EH (cell line): ENCODE measurements around the gene RAB29.
A peak's percentile ranks its signal among the peaks of the same experiment; 100 is the strongest.
"Not testable (repeated sequence)": the region's sequence is repeated elsewhere in the genome, so short reads cannot be mapped to it uniquely, and the experiment has no call there.

Source experiments
- DNase-seq: peaks from one replicate; pipeline ENCODE4 v3.0.0-alpha.2; 2015; ENCODE audit warnings: low read depth

The RAB29 gene, protein sequence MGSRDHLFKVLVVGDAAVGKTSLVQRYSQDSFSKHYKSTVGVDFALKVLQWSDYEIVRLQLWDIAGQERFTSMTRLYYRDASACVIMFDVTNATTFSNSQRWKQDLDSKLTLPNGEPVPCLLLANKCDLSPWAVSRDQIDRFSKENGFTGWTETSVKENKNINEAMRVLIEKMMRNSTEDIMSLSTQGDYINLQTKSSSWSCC

DNA sequence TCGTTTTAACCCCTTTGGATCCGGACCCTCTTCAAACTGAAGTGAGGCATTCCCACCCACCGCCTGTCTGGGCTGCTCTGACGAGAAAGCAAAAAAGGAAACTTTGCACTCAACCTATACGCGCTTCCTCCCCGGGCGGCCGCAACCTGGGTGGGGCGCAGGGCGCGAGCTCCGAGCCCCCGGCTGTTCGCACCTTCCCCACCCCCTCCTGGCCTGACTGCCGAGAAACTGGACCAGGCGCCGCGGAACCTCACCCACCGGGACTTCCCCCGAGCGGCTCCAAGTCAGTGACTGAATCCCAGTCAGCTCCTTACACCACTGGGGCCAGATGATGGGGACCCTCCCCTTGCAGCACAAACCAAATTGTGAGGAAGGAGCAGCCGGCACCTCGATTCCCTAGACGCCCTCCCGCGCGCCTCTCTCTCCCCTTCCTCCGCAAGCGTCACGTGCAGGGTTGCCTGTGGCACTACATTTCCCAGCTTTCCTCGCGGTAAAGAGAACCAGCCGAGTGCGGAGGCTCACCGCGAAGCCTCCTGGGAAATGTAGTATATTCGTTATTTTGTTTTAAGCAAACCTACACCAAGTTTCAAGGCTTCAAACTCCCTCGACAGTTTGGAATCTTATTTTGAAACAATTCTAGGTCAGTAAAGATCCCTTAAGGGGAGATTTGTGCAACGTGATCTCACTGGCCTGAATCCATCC is at the start of gene RAB29:
Gene RAB29 (minus strand): TSS at position 468 of the 702 bp plus-strand sequence. CDS start 526 bp downstream, outside the sequence.
- peak; percentile 82 for DNase-seq

DNA sequence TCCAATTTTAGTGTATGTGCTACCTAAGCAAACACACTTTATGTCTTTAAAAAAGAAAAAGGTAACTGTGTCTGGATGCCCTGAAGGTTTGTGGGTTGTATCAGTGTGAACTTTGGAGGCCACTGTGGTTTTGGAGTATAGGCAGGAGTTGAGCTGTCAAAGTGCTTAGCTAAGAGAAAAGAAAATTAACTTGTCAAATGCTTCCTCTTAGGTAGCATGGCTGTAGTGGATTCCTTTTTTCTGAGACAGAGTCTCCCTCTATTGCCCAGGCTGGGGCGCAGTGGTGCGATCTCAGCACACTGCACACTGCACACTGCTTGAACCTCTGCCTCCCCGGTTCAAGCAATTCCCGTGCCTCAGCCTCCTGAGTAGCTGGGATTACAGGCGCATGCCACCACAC is 48.9 kb upstream of the RAB29 start:
- no peak for DNase-seq

DNA sequence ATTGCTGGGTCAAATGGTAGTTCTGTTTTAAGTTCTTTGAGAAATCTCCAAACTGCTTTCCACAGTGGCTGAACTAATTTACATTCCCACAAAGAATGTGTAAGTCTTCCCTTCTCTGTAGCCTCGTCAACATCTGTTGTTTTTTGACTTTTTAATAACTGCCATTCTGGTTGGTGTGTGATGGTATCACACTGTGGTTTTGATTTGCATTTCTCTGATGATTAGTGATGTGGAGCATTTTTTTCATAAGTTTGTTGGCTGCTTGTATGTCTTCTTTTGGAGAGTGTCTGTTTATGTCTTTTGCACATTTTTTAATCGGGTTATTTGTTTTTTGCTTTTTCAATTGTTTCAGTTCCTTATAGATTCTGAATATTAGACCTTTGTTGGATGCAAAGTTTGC is 48.0 kb upstream of the RAB29 start:
- not testable (repeated sequence) for DNase-seq

DNA sequence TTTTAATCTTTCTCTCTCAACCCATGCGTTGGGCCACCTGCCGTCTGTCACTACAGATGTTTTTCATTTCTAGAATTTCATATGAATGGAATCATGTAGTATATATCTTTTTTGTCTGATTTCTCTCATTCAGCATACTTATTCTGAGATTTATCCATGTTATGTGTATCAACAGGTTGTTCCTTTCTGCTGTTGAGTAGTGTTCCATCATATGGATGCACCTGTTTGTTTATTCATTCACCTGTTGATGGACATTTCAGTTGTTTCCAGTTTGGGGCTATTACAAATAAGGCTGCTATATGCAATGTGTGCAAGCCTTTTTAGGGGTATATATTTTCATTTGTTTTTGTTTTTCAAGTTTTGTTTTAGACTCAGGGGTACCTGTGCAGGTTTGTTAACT is 47.1 kb upstream of the RAB29 start:
- no peak for DNase-seq

DNA sequence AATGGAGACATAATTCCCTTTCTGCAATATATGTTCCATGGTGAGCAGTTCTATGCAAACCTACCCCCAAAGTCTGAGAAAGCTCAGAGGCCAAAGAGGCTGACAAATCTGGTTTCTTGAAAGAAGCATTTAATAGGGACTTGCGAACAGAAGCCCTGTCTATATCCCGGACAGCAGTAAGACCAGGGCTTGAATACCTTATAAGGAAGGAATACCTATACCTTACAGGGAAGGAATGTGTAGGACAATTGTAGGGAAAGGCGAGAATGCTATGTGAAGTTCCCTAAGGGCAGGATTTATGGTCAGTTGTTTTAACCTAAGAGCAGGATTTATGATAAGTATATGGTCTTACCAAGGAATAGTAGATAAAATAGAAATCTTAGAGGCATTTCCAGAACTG is 42.7 kb upstream of the RAB29 start:
- no peak for DNase-seq

DNA sequence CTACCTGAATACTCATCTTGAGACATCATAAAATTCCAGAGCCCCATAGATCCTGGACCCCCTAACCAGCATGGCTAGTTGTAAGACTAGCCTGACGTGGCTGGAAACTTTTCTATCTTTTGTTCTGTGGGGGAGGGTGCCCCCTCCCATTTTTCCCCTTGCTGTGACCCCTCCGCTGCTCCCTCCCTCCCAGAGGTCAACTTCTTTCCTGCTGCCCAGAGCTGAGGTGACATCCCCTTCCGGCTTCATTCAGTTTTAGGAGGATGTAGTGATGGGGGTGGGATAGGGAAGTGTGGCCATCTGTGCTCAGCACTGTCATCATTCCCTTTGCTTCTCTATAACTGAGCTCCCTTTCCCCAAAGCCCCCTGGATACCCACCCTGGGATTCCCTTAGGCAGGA is 42.1 kb upstream of the RAB29 start:
- no peak for DNase-seq

DNA sequence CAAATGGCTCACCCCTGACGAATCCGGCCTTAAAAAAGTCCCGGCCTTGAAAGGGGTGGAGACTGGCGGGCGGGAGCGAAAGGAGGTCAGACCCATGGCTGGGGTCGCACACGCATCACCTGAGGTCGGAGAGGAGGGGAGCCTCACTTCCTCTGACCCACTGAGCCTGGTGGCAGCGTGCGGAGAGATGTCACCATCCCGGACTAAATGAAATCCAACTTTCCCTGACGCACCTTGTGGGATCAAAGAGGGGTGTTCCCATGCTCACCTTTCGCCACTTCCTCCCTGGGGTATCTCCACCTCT is 38.4 kb upstream of the RAB29 start:
- no peak for DNase-seq

DNA sequence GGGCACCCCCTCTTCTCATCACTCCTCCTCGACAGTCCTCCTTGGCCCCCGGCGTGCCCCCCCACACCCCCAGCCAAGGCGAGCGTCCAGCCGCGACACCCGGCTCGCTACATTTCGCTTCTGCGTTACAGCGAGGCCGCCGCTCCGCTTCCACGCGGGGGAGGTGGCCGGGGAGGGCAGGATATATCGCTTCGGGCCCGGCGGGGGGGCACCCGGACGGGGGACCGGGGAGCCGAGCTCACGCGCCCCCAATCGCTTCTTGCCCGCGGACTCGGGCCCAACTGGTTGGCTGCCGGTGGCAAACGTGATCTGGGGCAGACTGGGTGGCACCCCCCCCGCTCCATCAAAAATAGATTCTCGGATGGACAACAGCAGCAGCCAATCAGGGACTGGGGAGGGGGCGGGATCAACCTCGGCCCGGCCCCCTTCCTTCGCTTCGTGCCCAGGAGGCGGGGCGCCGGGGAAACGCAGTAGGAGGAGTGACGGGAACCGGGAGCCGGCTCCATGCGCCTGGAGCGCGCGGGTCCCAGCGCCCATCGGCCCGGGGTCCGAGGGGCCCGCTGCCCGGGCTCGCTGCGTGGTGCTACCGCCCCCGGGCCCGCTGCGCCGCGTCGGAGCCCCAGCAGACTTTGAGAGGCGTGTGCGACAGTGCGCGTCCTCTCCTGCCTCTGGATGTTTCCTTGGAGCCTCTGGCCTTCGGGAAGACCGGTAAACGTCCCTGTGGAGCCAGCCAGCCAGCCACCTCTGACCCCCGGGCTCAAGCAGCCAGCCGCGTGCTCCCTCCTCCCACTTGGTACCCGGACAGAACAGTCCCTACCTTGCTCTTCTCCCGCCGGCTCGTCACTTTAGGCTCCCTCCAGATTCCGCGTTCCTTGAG is 37.8 kb upstream of the RAB29 start, which contains the start of gene SLC41A1:
Gene SLC41A1 (minus strand): TSS at position 321 of the 877 bp plus-strand sequence. CDS start 2,757 bp downstream, outside the sequence.
- peak; percentile 93 for DNase-seq

DNA sequence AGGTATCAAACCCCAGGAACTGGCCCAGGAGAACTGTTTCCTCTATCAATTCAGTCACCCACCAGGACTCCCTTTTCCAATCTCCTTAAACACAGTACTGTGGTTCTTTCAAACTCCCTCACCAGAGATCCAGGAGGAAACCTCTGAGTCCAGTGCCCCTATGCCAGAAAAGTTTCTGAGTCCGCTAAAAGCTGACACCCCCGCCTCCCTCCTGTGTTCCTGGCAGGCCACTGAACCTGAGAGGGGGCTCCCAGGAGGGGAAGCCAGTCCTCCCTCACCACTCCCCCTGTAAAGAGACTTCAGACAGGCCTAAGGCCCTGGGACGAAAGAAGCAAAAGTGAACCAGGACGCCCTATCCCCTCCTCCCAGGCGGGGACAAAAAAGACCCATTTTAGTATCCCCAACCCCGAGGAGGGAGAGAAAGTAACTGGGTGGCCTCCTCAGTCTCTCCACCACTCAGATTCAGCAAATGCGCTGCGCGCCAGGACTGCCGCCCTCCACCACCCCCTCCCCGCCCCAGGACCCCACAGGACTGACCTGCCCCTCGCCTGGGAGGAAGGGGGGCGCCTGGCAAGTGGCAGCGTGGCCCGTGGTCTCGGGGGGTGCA is 37.1 kb upstream of the RAB29 start:
- DNase-seq = peak; percentile 29

DNA sequence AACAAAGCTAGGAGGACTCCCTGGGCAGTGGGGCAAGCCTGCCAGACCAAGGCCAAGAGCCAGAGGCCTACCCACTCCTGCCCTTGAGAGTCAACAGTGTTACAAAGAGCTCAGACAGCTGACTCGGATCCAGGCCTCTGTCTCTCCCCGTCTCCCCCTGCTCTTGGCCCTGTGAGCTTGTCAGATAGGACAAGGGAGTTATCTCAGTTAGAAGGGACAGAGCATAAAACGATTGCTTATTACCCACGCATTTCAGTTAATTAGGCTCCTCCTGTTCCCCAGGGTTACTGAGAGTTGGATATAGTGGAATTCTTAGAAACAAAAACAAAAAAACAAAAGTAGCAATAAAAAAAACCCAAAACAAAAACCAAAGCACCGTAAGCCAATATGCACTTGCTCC is 36.4 kb upstream of the RAB29 start:
- DNase-seq = no peak

DNA sequence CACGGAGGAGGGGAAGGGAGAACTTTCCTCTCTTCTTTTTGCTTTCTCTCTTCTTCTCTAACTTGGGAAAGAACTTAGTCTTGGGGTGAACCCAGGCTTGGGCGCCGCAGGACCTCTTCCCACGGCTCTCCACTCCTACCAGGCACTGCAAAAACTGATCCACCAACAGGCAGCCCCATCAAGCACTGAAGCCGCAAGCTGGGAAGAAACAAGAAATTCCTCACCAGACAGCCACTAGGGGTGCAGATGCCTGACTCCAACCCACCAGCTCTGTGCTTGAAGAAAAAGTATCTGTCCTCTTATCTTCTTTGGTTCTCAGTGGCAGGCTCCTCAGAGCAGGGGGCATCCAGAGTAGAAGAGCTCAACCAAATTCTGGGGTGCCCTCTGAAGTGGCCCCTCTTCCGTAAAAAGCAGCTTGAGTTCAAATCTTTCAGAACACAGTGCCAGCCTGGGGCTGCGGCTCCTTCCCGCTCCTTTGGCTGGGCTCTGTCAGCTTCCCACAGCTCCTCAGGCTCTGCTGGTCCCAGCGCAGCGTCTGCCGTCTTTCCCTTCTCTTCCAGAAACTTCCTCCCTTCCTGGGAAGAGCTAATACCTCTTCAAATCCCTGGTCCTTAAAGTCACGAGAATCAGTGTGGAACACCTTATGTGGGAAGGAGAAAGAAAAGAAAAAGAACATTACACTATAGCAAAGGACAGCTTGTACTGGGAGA is 35.3 kb upstream of the RAB29 start:
- DNase-seq = no peak

DNA sequence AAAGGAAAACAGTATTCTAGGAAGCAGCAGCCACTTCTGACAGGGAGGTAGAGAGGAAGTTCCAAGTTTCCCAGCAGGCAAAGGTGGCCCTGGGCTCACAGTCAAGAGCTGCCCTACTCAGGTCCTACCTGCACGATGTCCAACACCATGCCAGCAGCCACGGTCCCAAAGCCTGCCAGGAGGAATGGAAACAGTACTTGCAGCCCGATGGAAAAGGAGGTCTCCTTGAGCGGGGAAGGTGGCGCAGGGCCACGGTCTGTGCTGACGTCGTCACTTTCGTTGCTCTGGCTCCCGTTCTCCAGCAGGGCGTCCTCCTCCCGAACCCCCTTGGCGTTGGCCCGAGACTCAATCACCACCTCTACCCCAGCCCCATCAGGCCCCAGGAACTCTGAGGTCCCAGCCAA is 34.7 kb upstream of the RAB29 start:
- no peak for DNase-seq

DNA sequence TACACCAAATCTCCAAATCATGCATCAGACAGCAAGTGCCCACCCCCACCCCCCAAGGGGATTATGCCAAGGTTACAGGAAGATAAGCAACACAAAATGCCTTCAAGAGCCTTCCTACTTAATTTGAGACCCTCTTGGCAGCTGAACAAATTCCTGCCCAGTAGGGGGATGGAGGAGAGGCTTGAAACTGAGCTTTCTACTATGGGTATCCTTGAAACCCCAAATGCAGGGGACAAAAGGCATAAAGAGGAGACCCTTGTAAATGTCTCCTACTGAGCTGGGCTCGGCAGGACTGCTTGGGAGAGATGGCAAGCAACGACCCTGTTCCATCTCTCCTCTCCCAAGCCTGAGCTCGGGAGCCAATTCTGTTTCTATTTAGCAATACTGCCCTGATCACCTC is 34.2 kb upstream of the RAB29 start:
- no peak for DNase-seq

DNA sequence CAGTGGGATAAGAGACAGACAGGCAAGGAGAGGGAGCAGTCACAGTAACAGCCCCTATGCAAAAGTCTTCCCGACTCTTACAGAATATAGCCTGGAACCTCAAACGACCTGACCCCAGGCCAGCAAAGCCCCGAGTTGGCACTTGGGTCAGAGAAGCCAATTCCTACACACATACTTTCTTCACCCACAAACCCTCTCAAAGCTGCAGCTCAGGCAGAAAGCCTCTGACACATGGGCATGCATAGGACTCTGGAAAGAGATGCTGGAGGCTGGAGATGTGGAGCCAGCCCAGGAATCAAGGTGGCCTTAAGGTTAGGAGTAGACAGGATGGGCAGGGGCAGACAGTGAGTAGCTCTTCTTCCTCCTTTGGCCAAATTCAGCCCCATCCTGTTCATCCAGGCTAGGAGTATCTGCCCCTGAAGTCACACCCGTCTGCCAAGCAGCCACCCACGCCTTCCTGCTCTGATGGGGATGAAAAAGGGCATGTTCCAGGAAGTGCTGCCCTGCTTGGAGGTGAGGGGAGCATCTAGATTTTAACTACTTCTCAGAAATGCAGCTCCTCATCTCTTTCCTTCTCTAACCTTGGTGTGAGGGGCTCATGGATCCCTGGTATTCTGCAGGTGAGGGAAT is 29.9 kb upstream of the RAB29 start:
- peak; percentile 13 for DNase-seq

DNA sequence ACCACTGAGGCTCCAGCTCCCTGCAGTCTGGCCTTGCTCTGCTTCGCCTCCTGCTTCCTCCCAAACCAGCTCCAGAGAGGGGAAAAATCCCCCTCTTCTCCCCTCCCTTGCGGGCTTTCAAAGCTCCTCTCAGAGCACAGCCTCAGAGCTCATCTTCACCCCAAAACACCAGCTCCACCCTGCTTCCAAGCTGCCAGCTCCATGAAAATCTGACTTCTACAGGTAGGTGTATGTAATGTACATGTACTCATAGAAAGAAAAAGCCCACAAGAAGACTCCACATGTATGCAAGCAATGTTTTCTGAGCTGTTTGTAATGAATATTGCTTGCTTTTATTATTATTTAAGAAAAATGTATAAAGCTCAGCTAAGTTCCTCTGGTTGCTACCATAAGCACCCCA is 29.3 kb upstream of the RAB29 start:
- DNase-seq = no peak

DNA sequence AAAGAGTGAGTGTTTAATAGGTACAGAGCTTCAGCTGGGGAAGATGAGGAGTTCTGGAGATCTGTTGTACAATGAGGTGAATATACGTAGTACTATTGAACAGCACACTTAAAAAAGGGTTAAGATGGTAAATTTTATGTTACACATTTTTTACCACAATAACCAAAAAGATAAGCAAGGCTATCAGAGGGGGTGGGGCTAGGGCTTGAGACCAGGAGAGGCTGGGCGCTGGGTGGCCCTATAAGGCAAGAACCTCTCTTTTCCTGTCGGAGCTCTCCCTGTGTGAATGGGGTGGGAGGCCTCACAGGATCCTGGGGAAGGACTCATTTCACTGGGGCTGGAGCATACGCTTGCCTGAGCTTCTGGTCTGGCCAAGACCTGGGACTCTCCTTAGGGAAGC is 28.7 kb upstream of the RAB29 start:
- no peak for DNase-seq

DNA sequence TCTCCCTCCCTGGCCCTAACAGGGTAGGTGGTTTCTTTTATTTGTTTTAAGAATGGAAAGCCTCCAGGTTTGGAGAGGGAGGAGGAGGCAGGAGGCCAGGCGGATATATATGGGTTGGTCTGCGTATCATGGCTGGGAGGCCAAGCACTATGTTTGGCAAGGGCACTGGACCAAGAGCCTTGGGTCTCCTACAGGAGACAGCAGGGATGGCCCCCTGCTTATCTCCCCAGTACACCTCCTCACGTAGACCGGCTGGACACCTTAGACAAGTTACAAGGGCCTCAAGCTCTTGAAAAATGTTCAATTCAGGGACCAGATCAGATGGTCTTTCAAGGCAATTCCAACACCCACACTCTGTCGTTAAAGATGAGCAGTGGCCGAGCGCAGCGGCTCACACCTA is 26.8 kb upstream of the RAB29 start:
- DNase-seq = no peak

DNA sequence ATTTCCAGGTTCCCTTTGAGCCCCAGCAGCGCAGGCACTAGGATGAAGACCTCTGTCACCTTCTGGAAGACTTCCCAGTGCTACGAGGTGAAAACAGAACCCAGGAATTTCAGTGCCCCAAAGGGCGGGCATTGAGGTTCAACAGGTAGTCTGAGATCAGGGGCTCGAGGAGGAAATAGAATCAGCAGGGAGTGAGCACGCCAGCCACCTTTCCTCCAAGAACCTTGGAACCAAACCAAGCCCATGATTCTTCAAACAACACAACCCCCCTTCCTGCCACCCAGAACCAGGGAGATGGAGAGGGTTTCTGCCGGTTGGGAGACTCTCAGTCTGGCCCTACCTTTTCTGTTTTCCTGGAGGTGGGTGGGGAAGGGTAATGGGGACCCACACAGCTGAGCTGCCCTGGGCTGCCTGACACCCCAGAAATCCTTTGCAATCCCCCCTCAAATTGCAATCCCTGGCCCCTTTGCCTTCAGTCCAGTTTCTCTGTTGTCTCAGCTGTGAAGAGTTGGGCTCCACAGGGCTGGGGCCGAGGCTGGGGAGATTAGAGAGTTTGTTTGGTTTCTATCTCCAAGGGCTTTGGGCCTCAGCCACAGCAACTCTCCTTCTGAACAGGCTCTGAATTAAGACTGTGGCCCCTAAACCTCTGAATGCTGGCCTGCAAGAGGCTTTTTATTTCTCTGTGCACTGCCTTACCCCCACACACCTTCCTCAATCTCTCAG is 25.9 kb upstream of the RAB29 start:
- DNase-seq = no peak

DNA sequence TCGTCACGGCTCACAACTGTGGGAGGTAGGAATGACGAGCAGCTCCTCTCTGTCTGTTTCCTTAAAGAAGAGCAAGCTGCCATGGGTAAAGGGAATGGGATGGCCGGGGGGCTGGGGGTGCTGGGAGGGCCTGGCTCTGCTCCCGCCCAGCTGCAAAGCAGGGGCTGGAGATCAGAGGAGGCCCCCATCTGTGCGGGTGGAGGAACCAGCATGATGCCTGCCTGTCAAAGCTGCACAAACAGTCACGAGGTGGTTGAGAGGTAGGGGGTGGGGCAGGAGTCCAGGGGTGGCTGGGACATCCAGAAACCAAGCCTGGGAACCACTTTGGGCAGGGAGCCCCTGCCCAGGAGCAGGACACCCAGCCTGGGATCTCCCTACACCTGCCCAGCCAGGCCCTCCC is 25.1 kb upstream of the RAB29 start:
- DNase-seq = no peak

DNA sequence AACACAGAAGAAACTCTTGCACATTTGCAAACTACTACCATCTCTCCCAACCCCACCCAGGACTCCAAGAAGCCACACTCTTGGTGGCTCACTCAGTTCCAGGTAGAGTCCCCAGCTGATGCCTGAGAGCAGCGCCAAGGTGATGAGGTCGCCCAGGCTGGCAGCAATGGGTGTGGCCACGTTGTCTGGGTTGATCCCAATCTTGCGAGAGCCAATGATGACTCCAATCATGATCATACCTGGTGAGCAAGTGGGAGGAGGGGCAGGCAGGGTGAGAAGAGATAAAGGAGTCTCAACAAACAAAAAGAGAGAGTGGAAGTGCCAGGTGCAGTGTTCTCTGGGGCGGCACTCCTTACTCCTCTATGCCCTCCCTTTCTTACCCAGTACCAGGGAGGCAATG is 23.3 kb upstream of the RAB29 start:
- DNase-seq = no peak

DNA sequence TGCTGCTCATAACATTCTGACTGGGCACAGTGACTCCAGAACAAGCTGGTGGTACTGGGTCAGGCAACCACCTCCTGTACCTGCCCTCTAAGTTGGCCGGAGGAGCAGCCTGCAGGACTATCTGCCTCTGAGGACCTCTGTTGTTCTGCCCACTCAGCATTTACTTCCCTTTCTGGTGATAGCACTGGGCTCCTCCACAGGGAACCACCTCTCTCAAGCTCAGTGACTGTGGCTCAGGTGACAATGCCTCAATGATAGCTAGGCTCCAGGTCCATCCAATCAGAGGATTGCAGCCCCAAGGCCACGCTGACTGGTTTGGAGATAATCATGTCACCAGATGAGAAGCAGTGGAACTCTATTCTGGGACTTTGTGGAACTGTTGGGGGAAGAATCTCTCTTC is 21.9 kb upstream of the RAB29 start:
- no peak for DNase-seq
